NCI-H774 (cell line): Measurements from ENCODE around the gene EMD.
A peak's percentile ranks its signal among the peaks of the same experiment; 100 is the strongest.
"Not testable (repeated sequence)": the region's sequence is repeated elsewhere in the genome, so short reads cannot be mapped to it uniquely, and the experiment has no call there.

Experiments
- DNase-seq: peaks from one replicate; lab custom pipeline; 2025; lab: John Stamatoyannopoulos, UW

The EMD gene

GRCh38 chrX:154371017-154371788 lies 7.9 kb upstream of the EMD start:
- peak; percentile 90 for DNase-seq

- DNase-seq, result no peak
Observed at GRCh38 chrX:154371789-154372300, 7.2 kb upstream of the EMD start.

- no peak for DNase-seq
Observed at GRCh38 chrX:154372612-154373022, 6.5 kb upstream of the EMD start.

- DNase-seq, result peak; percentile 54
Observed at GRCh38 chrX:154373340-154374306, 5.5 kb upstream of the EMD start.

- no peak for DNase-seq
Observed at GRCh38 chrX:154374313-154375155, 4.6 kb upstream of the EMD start, which contains the start of gene FLNA. Gene FLNA, minus strand, starts transcription at chrX:154374634. Its CDS starts 3,389 bp downstream, at chrX:154371245.

GRCh38 chrX:154375156-154375504 lies 4.0 kb upstream of the EMD start:
- DNase-seq, result no peak

GRCh38 chrX:154376774-154377173 lies 2.3 kb upstream of the EMD start:
- no peak for DNase-seq

- DNase-seq, result peak; percentile 18
Observed at GRCh38 chrX:154378059-154378798, 866 bp upstream of the EMD start.

GRCh38 chrX:154379569-154379951 lies 465 bp downstream of the EMD start:
- no peak for DNase-seq

- DNase-seq, result no peak
Observed at GRCh38 chrX:154380153-154380552, 1.1 kb downstream of the EMD start.

GRCh38 chrX:154380787-154381186 lies 1.7 kb downstream of the EMD start:
- DNase-seq, result no peak

- no peak for DNase-seq
Observed at GRCh38 chrX:154381271-154381670, 2.2 kb downstream of the EMD start.

GRCh38 chrX:154382483-154383069 lies 3.5 kb downstream of the EMD start:
- DNase-seq, result no peak

GRCh38 chrX:154383359-154384283 lies 4.5 kb downstream of the EMD start:
- no peak for DNase-seq

GRCh38 chrX:154384284-154384892 lies 5.3 kb downstream of the EMD start:
- no peak for DNase-seq

- not testable (repeated sequence) for DNase-seq
Observed at GRCh38 chrX:154388094-154388493, 9.0 kb downstream of the EMD start.

GRCh38 chrX:154388649-154389048 lies 9.6 kb downstream of the EMD start:
- DNase-seq, result not testable (repeated sequence)

GRCh38 chrX:154389812-154390747 lies 11.0 kb downstream of the EMD start:
- DNase-seq, result not testable (repeated sequence)
